HepG2 (cell line): Measurements from ENCODE around the gene EREG. TPM values are rescaled to one million over a fixed set of nuclear protein-coding genes. Genes with fewer than 3 reads are reported as not detected.

Source experiments
- ATAC-seq: fragments of 200-7000 bp; cut with Tn5 transposase; 3 replicates; pipeline ENCODE4 v1.9.1; 2020; ENCODE audit warnings: mild to moderate bottlenecking, moderate library complexity
- BruUV-seq: library from RNA; stranded (reverse); fragments of 400-500 nt; replicated peaks from 2 replicates; lab custom pipeline; 2021; lab: Mats Ljungman, UMichigan
- CTCF ChIA-PET: fragments of 300-600 bp; formaldehyde crosslinking; extraction: SDS; loops from one replicate; lab custom pipeline; 2021; ENCODE audit warnings: low total read pairs, inconsistent platforms, low intra/inter-chr PET ratio; lab: Yijun Ruan, JAX
- POLR2A ChIA-PET: fragments of 350-600 bp; sonication (Branson Sonifier 250); formaldehyde crosslinking; loops from one replicate; lab custom pipeline; 2020; ENCODE audit warnings: antibody characterized with exemption, inconsistent platforms; lab: Yijun Ruan, JAX
- DNase-seq: peaks from one replicate; pipeline ENCODE4 v3.0.0-alpha.2; 2015; ENCODE audit warnings: low spot score
- FAIRE-seq: peaks from 3 replicates; lab custom pipeline; 2011; peaks lifted over from hg19 to GRCh38; lab: Jason Lieb, UNC
- H2AFZ ChIP-seq: one replicate; pipeline ENCODE4 v1.6.1; 2011; ENCODE audit warnings: low read length, inconsistent platforms
- H3K27ac ChIP-seq: fragments of 300-600 bp; 3 replicates; pipeline ENCODE4 v1.8.0; 2011; ENCODE audit warnings: mixed run types, mild to moderate bottlenecking, mixed read lengths, low read length, inconsistent platforms; ENCODE audit not compliant: insufficient read depth; ENCODE audit errors: extremely low read length
- H3K27me3 ChIP-seq, 2 experiments: fragments of 200-600 bp in 1 of 2; 2 replicates in 1 of 2; 3 replicates in 1 of 2; pipeline versions ENCODE4 v1.6.0 to v1.8.0; 2011; ENCODE audit warnings: low read length in 2 of 2, mild to moderate bottlenecking in 2 of 2, moderate library complexity in 2 of 2, inconsistent platforms in 1 of 2; ENCODE audit not compliant: insufficient read depth in 2 of 2, control insufficient read depth in 1 of 2
- H3K36me3 ChIP-seq, 2 experiments: fragments of 200-600 bp in 1 of 2; replicated peaks in 1 of 2; 2 replicates in 1 of 2; 3 replicates in 1 of 2; pipeline versions ENCODE4 v1.5.1 to v1.8.0; 2011; ENCODE audit warnings: low read length in 2 of 2, inconsistent platforms in 1 of 2; ENCODE audit not compliant: insufficient read depth in 2 of 2, control insufficient read depth in 1 of 2
- H3K4me1 ChIP-seq: 2 replicates; pipeline ENCODE4 v1.5.1; 2012; ENCODE audit warnings: low read length, inconsistent platforms; ENCODE audit not compliant: insufficient read depth
- H3K4me2 ChIP-seq: 2 replicates; pipeline ENCODE4 v1.6.0; 2011; ENCODE audit warnings: low read depth, low read length, inconsistent platforms
- H3K4me3 ChIP-seq, 3 experiments: fragments of 200-600 bp in 1 of 3; sonication (generic), shearing (Covaris generic) in 1 of 3; replicated peaks in 1 of 3; 2 replicates each; pipeline ENCODE4 v1.5.1; 2011 to 2016; ENCODE audit warnings: low read length in 3 of 3, inconsistent platforms in 2 of 3, low read depth in 2 of 3, mild to moderate bottlenecking in 2 of 3, control low read depth in 1 of 3, mixed read lengths in 1 of 3; ENCODE audit not compliant: insufficient read depth in 1 of 3
- H3K79me2 ChIP-seq: one replicate; pipeline ENCODE4 v1.6.1; 2011; ENCODE audit warnings: low read length, inconsistent platforms; ENCODE audit not compliant: insufficient read depth
- H3K9ac ChIP-seq: 2 replicates; pipeline ENCODE4 v1.6.0; 2011; ENCODE audit warnings: mild to moderate bottlenecking, low read depth, low read length, inconsistent platforms; ENCODE audit not compliant: insufficient read depth
- H3K9me3 ChIP-seq: 2 replicates; pipeline ENCODE4 v1.5.1; 2012; ENCODE audit warnings: mild to moderate bottlenecking, low read length
- H4K20me1 ChIP-seq: 2 replicates; pipeline ENCODE4 v1.6.0; 2011; ENCODE audit warnings: inconsistent platforms, mild to moderate bottlenecking, low read length, moderate library complexity; ENCODE audit not compliant: insufficient read depth
- FOSL2 ChIP-seq: sonication (generic); formaldehyde crosslinking; IDR thresholded peaks from 2 replicates; pipeline ENCODE4 v1.4.0; 2020; ENCODE audit warnings: missing genetic modification reagents
- HNRNPK ChIP-seq: fragments of 200-400 bp; formaldehyde crosslinking; IDR thresholded peaks from 2 replicates; pipeline ENCODE4 v1.6.1; 2018; ENCODE audit warnings: low read length, low read depth, moderate library complexity, mild to moderate bottlenecking; ENCODE audit not compliant: poor library complexity, severe bottlenecking
- PAWR ChIP-seq: sonication (generic); formaldehyde crosslinking; IDR thresholded peaks from 2 replicates; pipeline ENCODE4 v1.4.0; 2020; ENCODE audit warnings: missing genetic modification reagents, mild to moderate bottlenecking, borderline replicate concordance
- PAXIP1 ChIP-seq: sonication (generic); formaldehyde crosslinking; conservative IDR thresholded peaks from 2 replicates; pipeline ENCODE4 v1.4.0; 2020; ENCODE audit warnings: mild to moderate bottlenecking, missing genetic modification reagents, moderate library complexity
- ZNF335 ChIP-seq: sonication (generic); formaldehyde crosslinking; IDR thresholded peaks from 2 replicates; pipeline ENCODE4 v1.4.0; 2020; ENCODE audit warnings: missing genetic modification reagents
- ZNF496 ChIP-seq: sonication (generic); formaldehyde crosslinking; IDR thresholded peaks from 2 replicates; pipeline ENCODE4 v1.8.1; 2023; ENCODE audit warnings: mild to moderate bottlenecking, moderate library complexity, missing genetic modification reagents; ENCODE audit not compliant: insufficient replicate concordance
- ZNF841 ChIP-seq: sonication (generic); formaldehyde crosslinking; IDR thresholded peaks from 2 replicates; pipeline ENCODE4 v1.8.1; 2023; ENCODE audit warnings: missing genetic modification reagents, borderline replicate concordance
- WGBS: methylation state at CpG from one replicate; pipeline ENCODE4 v1.1.6; 2017; ENCODE audit warnings: low lambda C conversion rate; 5-methylcytosine and 5-hydroxymethylcytosine counted together
- in situ Hi-C: cut with HindIII; loops from 2 replicates; pipeline ENCODE4 v1.10.0; 2017; ENCODE audit warnings: low pct_unique_long_range_greater_than_20kb; ENCODE audit not compliant: extremely low pct_ligation_motif_present
- intact Hi-C: fragments of 100-400 bp; cut with micrococcal nuclease; formaldehyde crosslinking; loops from one replicate; pipeline ENCODE4 v1.10.0; 2022; ENCODE audit not compliant: unreplicated experiment
- polyA plus RNA-seq, 8 experiments: library from polyadenylated mRNA; depleted of rRNA in 3 of 8; stranded (reverse) in 7 of 8; unstranded in 1 of 8; fragments of >200 nt; fragmentation: Illumina TruSeq in 4 of 8; extraction: Trizol in 4 of 8; gene quantifications; 2 replicates each; pipeline versions ENCODE4 v1.2.1 to v1.2.3, GENCODE V29; 2011 to 2016; ENCODE audit warnings: low read depth in 4 of 8, missing spikeins in 1 of 8, mixed read lengths in 1 of 8; ENCODE audit not compliant: insufficient read depth in 1 of 8
- total RNA-seq, 5 experiments: library from RNA; depleted of rRNA; stranded (reverse); fragments of >200 nt; fragmentation: Illumina TruSeq; extraction: Trizol; gene quantifications; 2 replicates each; pipeline ENCODE4 v1.2.3, GENCODE V29; 2016; ENCODE audit warnings: low read depth in 1 of 5
- TF ChIP-seq, protein P1 (sequence below): IDR thresholded peaks from 2 replicates; pipeline ENCODE4 v1.6.1; 2016; ENCODE audit warnings: missing compliant biosample characterization, missing genetic modification reagents, borderline replicate concordance
- TF ChIP-seq, protein P2 (sequence below): sonication (generic); formaldehyde crosslinking; IDR thresholded peaks from 2 replicates; pipeline ENCODE4 v1.5.0; 2020; ENCODE audit warnings: mild to moderate bottlenecking, missing genetic modification reagents, borderline replicate concordance
- TF ChIP-seq, protein P3 (sequence below): sonication (generic); formaldehyde crosslinking; IDR thresholded peaks from 2 replicates; pipeline ENCODE4 v1.9.0; 2021; ENCODE audit warnings: missing genetic modification reagents, borderline replicate concordance

EREG gene
- total and polyA plus RNA-seq, 2 of the 13 experiments (the other 11 are each of a cell fraction or from before 2014, with no cell fraction given) = 0.11 to 0.13 TPM

DNA sequence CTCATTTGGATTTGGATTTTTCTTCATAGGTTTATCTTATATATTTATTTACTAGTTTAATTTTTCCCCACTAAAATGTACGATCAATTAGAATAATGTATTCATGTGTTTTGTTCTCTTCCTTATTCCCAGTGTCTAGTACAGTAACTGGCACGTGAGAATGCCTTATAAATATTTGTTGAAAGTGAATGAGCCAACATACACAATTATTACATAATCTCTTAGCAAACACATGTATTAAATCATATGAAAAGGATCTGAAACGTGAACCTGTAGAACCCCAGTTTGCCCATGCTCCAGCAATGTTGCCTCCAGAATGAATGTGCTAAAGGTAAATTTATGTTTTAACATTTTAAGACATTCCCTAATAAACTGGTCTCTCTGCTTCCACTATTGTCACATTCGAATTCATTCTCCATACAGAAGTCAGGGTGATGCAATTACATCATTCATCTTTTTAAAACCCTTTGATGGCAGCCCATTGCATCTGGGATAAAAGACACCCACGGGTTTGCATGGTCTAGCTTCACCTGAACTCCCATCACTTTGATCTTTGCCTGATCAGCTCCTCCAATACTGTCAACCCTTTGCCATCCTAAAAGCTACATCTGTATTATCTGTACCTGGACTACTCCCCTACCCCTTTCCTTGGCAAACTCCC is 49.3 kb downstream of the EREG start (continued):
- TF ChIP-seq, protein P1, sequence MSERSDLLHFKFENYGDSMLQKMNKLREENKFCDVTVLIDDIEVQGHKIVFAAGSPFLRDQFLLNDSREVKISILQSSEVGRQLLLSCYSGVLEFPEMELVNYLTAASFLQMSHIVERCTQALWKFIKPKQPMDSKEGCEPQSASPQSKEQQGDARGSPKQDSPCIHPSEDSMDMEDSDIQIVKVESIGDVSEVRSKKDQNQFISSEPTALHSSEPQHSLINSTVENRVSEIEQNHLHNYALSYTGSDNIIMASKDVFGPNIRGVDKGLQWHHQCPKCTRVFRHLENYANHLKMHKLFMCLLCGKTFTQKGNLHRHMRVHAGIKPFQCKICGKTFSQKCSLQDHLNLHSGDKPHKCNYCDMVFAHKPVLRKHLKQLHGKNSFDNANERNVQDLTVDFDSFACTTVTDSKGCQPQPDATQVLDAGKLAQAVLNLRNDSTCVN (CRISPR knock-in tag) = no peak
- TF ChIP-seq FOSL2 = no peak

DNA sequence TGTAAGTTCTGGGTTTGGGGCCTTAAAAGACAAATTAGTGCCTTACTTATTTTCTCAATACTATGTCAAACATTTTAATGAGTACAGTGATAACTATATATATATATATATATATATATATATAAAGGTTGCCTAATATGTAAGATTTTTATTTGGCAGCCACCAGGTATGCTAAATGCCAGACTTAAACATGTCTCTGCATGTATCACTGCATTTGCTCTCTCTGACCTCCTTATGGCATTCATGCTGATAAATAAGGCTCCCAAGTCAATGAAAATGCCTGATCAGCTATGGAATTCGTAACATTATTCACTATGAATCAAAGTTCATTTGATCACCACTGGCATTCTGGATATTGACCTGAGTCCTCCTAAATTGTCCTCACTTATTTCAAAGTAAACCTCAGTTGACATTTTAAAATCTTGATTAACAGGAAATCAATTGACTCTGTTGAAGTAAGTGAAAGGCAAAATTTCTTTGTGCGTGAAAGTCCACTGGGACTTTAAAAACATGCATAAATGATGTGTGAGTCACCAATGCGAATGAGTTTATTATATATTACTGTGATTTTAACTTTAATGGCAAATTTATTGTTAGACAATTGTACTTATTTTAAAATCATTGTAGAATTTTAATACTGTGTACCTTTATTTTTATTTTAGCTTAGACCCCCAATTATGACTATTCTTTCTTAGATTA is 50.8 kb downstream of the EREG start:
- POLR2A ChIA-PET = no interaction called here
- BruUV-seq = no TSS peak
- H3K27ac ChIP-seq = no peak overlapping the region
- in situ Hi-C loops (no loop called here), intact Hi-C loops (no loop called here)
- H3K79me2 ChIP-seq = no peaks in the 10 kb centered on the region
- H3K36me3 ChIP-seq = no peaks in the 10 kb centered on the region
- CTCF ChIA-PET = no interaction called here
- H2AFZ ChIP-seq = no peak overlapping the region
- FAIRE-seq (no peak), DNase-seq (no peak), ATAC-seq (no peak)
- no peak overlapping the region for H3K9ac ChIP-seq
- no peak overlapping the region for H3K4me2 ChIP-seq
- WGBS = 18% methylated on average over 3 of the region's 3 CpGs
- H4K20me1 ChIP-seq = no peaks in the 10 kb centered on the region
- no peaks in the 10 kb centered on the region for H3K9me3 ChIP-seq
- no peak overlapping the region for H3K4me3 ChIP-seq
- no peaks in the 10 kb centered on the region for H3K27me3 ChIP-seq
- H3K4me1 ChIP-seq = no peaks in the 10 kb centered on the region
- TF ChIP-seq, protein P2, sequence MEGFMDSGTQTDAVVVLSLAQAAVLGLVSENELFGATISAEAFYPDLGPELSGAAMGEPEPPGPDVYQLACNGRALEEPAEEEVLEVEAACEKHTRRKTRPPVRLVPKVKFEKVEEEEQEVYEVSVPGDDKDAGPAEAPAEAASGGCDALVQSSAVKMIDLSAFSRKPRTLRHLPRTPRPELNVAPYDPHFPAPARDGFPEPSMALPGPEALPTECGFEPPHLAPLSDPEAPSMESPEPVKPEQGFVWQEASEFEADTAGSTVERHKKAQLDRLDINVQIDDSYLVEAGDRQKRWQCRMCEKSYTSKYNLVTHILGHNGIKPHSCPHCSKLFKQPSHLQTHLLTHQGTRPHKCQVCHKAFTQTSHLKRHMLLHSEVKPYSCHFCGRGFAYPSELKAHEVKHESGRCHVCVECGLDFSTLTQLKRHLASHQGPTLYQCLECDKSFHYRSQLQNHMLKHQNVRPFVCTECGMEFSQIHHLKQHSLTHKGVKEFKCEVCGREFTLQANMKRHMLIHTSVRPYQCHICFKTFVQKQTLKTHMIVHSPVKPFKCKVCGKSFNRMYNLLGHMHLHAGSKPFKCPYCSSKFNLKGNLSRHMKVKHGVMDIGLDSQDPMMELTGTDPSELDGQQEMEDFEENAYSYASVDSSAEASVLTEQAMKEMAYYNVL (CRISPR knock-in tag) = no peak
- TF ChIP-seq PAWR (CRISPR knock-in tag) (no peak), PAXIP1 (no peak), ZNF841 (CRISPR knock-in tag) (no peak), ZNF496 (CRISPR knock-in tag) (no peak), ZNF335 (no peak), HNRNPK (no peak)
- TF ChIP-seq, protein P3, sequence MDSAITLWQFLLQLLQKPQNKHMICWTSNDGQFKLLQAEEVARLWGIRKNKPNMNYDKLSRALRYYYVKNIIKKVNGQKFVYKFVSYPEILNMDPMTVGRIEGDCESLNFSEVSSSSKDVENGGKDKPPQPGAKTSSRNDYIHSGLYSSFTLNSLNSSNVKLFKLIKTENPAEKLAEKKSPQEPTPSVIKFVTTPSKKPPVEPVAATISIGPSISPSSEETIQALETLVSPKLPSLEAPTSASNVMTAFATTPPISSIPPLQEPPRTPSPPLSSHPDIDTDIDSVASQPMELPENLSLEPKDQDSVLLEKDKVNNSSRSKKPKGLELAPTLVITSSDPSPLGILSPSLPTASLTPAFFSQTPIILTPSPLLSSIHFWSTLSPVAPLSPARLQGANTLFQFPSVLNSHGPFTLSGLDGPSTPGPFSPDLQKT (CRISPR knock-in tag) = no peak
